NB4 (cell line): ENCODE results near the gene TALDO1.

ENCODE experiments used
- CTCF ChIP-seq: IDR thresholded peaks from one replicate; pipeline ENCODE4 v1.5.1; 2012; ENCODE audit warnings: low read depth, low read length
- MYC ChIP-seq: IDR thresholded peaks from 2 replicates; pipeline ENCODE4 v1.6.1; 2011; ENCODE audit warnings: low read depth, low read length

GRCh38 chr11:778976-779954, 32.0 kb downstream of the TALDO1 start:
- TF ChIP-seq CTCF, result no peak
- no peak for TF ChIP-seq MYC
